Glomerular endothelial cell (primary cell): ENCODE data around the gene ZNF101. TPM values are rescaled to one million over a fixed set of nuclear protein-coding genes. Genes with fewer than 3 reads are reported as not detected.

Experiments
- DNase-seq: peaks from one replicate; pipeline ENCODE4 v3.0.0-alpha.2; 2011; ENCODE audit warnings: low read depth, low spot score; ENCODE audit errors: extremely low read depth
- total RNA-seq: library from RNA; depleted of rRNA; stranded (reverse); fragments of >200 nt; gene quantifications from 2 replicates; pipeline ENCODE4 v1.2.3, GENCODE V29; 2015

ZNF101 gene
- total RNA-seq, 1 donor from 2014 or later: 9.4 TPM

GRCh38 chr19:19637523-19638251 is 31.0 kb upstream of the ZNF101 start:
- no peak for DNase-seq

- DNase-seq: no peak
Observed at GRCh38 chr19:19642506-19643157, 26.0 kb upstream of the ZNF101 start.

DNA sequence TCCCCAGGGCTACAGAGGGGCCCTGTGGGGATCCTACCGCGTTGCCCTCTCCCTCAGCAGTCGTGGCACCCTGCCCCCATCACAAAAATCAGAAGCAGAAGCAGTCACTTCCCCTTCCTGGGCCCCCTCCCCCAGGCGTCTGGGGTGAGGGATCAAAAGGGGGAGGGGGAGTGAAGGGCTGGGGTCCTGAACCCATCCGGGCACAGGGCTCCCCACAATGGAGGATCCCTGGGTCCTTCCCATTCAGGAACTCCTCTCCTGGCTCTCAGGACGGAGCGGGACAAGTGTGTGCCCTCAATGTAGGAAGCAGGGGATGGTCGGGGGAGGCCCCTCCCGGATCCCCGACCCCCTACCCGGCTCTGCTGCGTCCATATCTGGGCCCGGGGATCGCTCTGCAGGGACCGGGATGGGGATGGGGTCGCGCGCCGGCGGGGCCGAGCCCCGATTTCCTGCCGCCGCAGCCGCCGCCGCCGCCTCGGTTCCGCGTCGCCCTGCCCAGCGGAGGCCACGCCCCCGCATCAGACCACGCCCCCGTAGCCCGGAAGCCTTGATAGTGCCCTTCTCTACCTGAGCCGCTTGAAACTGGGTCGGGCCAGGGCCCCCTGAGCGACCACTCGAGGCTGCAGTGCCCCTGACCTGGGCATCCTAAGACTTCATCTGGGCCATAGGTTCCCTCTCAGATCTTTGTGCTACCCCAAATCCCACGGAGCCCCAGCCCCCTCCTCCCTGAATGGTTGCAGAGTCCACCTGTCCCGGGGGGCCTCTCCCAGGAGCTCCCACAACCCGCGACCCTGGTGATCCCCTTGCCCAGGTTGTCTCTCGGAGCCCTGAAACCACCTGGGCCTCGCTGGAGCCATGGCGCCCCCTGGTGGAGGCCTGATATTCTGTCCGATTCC is 25.2 kb upstream of the ZNF101 start, which contains the start of gene GMIP:
GMIP (minus strand) TSS at position 500 of the 896 bp plus-strand sequence; CDS start at position 372, 128 bp downstream.
- DNase-seq: no peak

- no peak for DNase-seq
Observed at GRCh38 chr19:19644054-19644388, 24.6 kb upstream of the ZNF101 start.

DNA sequence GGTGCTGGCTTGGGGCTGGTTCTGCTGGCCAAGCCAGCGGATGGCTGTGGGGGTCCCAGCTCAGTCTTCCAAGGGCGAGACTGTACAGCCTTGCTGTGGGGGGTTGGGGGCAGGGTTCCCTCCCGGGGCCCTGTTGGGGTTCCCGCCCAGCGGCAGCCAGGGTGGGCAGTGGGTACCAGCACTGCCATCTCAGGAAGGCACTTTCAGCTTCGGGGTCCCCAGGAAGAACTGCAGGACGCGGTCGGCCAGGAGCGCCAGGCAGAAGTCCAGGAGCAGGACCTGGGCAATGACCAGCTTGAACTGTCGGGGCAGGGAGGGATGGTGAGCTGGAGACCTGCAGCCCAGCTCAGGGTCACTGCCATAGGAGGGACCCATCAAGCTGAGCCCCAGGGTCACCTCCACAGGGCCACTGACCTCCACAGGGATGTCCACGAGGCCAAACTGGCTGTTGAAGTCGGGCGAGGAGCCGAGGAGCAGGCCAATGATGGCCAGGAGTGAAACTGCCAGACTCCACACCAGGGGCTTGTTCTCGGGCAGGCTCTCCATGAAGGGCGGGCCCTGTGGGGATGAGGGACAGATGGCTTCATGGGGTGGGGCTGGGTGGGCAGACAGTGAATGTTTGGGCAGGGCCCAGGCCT is 23.3 kb upstream of the ZNF101 start:
- DNase-seq: no peak

DNA sequence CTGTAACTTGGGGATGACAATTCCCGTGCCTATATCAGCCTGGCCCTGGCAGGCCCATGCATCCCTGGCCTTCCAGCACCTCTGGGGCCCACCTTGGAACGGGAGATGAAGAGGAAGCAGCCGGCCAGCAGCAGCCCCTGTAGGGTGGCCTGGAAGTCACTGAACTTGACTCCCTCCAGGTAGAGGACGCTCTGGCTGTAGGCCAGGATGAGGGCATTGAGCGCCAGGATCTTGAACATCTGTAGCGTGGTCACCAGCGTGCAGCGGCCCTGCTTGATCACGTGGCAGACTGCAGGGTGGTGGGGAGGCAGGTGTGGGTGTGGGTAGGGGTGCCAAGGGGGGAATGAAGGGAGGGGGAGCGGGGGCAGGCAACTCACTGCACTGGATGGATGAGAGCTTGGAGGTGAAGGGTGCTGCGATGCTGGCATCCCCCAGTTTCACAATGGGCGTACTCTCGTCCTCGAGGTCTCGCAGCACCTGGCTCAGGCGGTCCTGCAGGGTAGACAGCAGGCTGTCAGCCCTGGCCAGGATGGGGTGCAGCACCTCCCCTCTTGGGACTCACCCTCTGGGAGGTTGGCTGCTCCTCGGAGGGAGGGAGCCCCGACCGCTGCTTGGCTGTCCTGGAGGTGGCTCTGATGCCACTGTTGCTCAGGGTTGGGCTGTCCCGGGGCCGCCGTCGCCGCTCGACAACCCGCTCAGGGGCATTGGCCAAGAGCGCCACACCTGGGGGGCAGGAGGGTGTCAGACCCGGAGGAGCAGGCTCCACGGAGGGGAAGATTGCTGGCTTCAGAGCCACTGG is 21.4 kb upstream of the ZNF101 start:
- DNase-seq: no peak

DNA sequence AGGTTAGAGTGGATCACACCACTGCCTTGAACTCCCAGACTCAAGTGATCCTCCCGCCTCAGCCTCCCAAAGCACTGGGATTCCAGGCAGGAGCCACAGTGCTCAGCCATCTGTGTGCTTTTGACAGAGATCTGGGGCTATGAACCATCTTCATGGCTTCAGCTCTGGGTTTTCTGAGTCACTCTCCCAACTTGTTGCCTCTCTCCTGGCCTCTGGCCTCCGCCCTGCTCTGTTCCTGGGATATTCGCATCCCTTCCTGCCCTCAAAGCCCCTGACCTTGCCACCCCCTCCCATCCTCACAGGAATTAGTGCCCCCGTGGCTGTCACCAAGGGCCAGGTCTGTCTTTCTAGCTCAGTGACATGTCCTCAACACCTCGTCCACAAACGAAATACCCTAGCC is 19.5 kb upstream of the ZNF101 start:
- DNase-seq: no peak

GRCh38 chr19:19649580-19649995 is 19.1 kb upstream of the ZNF101 start:
- no peak for DNase-seq

DNA sequence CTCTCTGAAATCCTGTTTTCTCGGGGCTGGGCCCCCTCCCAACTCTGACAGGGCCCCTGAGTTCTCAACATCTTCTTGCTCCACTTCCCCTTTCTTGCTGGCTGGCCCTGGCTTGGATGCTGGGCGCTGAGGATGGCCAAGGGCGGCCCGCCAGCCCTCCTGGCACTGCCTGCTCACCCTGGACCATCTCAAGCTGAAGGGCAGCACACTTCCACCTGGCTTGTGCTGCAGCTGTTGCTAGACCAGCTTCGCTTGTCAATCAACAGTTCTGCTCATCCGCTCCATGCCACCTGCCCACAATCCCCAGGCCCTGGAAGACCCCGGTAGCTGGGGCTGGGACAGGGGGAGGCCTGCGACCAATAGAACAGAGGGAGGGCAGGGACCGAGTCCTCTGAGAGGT is 18.3 kb upstream of the ZNF101 start:
- DNase-seq: no peak

- no peak for DNase-seq
Observed at GRCh38 chr19:19651076-19651475, 17.6 kb upstream of the ZNF101 start.

- no peak for DNase-seq
Observed at GRCh38 chr19:19652482-19653295, 15.9 kb upstream of the ZNF101 start.

GRCh38 chr19:19653597-19654147 is 15.0 kb upstream of the ZNF101 start:
- DNase-seq: no peak

DNA sequence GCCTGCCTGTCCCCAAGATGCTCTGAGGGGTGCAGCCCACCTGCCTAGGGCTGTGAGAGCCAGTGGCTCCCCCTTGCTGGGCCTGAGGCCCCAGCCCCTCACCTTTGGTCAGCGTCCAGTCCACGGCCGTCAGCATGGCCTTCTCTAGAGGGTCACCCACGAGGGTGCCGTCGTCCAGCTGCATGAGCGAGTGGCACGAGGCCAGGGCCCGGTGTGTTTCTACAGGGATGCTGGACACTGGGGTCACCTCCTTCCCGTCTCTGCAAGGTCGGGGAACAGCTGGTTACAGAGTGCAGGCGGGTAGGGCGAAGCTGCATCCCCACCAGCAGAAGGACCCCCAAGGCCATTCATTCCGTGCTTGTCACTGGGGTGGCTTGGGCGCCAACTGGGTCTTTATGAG is 14.2 kb upstream of the ZNF101 start:
- no peak for DNase-seq

DNA sequence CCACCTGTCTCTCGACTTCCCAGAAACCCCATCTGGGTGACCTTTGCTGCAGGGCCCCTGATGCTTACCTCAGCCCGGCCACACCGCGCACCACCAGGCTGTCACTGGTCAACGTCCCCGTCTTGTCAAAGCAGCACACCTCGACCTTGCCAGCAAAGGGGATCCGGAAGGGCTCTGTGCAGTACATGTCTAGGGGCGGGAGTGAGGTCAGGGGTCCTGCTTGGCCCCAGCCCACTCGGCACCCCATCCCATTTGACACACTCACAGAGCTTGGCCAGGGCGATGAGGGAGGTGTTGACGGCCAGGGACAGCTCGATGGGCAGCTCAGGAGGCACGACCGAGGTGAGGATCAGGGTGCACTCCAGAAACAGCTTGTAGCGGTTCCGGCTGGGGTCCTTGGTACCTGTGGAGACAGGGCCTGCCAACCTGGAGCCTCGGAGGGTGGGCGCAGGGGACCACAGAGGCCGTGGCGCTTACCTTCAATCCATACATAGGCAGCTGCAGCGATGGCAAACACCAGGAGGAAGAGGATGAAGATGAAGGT is 13.5 kb upstream of the ZNF101 start:
- no peak for DNase-seq

DNA sequence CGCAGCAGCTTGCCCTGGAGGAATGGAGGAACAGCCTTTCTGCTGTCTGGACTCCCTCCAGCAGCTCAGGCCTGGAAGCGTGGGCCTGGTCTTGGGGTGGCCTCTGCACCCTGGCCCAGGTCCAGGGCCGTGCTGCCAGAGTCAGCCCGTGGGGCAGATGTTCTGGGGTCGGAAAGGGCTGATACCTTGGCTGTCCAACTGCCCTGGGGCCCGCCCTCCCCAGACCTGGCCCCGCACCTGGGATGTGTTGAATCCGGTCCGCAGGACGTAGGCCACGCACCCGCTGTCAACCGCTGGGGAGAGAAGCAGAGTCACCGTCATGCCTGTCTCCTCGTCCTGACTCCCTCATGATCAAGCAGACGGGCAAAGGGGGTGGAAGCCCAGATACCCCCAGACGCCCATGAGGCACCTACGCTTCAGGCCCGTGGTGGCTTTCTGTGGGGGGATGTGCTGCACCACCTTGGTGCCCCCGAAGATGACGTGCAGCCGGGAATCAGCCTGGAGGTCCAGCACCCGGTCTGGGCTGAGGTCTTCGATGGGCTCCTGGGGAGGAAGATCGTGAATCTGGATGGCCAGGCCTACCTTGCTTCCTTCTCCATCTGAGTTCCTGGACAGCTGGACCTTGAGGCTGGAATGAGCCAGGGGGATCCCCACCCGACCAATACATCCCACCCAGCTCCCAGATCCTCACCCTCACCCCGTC is 12.8 kb upstream of the ZNF101 start:
- no peak for DNase-seq

- DNase-seq: no peak
Observed at GRCh38 chr19:19656451-19657396, 11.9 kb upstream of the ZNF101 start.

DNA sequence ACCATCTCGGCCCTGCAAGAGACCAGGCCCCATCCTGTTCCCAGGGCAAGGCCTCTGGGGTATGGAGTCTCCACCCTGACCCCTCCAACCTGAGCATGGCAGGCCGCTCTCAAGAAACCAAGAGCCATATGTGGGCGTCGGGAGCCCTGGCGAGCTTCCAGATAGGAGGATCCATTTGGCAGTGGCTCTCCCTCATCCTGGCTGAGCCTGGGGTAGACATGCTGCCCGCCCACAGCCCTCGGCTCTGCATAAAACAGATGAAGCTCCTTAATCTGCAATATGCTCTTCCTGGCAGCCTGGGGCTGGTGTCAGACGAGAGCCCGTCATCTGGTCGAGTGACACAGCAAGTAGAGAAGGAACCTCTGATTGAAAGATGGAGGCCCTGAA is 11.2 kb upstream of the ZNF101 start:
- no peak for DNase-seq
